H4 (cell line): Measurements from ENCODE around the gene CTXN3. TPM values are rescaled to one million over a fixed set of nuclear protein-coding genes. Genes with fewer than 3 reads are reported as not detected.

Experiments used
- DNase-seq: peaks from one replicate; pipeline ENCODE4 v3.0.0-alpha.2; 2015; ENCODE audit warnings: low spot score
- total RNA-seq: library from RNA; depleted of rRNA; stranded (reverse); fragments of >200 nt; shearing (Covaris generic); gene quantifications from 2 replicates; pipeline ENCODE4 v1.2.3, GENCODE V29; 2014; rRNA removed

CTXN3 gene
- total RNA-seq, 1 experiment from 2014 or later, result not detected

- peak; percentile 93 for DNase-seq
These were observed 49.2 kb downstream of the CTXN3 start for GRCh38 chr5:127697894-127698600.

DNA sequence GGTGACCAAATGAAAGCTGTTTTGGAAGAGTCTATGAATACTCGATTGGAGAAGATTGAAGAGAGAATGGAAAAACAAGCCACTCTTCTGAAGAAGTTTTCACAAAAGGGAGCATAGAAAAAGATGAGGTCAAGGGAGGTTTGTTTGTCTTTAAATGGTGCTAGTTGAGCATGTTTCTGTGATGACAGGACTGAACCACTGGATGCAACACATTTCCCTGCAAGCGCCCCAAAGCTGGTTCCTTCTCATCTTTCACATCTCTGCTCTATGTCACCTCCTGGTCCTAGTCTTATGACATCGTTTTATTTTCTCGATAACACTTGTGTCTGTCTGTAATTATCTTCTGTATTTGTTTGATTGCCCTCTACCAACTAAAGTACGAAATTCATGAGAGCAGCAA, 50.5 kb downstream of the CTXN3 start:
- no peak for DNase-seq

DNA sequence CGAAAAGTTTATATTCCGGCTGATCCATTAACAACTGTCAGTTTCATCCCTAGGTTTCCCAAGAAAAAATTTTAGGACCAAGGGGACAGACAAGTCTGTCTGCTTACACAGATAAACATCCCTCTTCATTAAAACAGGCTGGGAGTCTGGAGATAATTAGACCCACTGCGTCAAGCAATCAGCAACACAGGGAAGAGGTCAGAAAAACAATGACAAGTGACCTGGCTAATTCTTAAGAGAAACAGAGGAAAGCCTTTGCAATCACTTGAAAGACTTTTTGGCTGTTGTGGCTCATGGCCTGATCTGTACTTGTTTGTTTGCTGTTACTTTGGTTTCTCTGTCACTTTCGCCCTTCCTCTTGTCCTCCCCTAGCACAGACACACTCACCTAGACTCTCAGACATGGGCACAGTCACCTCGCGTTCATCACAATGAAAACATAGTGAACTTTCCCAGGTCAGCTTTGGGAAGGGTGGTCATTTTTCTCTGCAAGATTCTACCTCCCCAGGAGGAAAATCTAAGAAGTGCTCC, 51.4 kb downstream of the CTXN3 start:
- DNase-seq, result no peak

DNA sequence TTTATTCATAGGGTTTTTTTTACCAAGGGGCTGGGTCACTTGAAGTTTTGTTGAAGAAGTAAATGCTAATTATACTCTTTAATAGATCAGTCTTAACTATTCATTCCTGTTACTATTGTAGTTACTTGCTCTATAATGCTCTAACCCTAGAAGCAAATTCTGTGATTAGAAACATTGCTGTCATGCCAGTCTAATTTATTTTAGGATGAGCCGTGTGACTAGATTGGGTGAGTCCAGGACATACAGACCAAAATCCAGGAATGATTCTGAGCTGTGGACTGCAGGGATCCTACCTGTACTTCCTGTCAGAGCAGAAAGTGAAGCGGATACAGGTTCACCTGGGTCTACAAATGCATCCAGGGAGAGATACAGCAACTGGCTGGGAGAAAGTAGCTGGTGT, 53.6 kb downstream of the CTXN3 start:
- no peak for DNase-seq

DNA sequence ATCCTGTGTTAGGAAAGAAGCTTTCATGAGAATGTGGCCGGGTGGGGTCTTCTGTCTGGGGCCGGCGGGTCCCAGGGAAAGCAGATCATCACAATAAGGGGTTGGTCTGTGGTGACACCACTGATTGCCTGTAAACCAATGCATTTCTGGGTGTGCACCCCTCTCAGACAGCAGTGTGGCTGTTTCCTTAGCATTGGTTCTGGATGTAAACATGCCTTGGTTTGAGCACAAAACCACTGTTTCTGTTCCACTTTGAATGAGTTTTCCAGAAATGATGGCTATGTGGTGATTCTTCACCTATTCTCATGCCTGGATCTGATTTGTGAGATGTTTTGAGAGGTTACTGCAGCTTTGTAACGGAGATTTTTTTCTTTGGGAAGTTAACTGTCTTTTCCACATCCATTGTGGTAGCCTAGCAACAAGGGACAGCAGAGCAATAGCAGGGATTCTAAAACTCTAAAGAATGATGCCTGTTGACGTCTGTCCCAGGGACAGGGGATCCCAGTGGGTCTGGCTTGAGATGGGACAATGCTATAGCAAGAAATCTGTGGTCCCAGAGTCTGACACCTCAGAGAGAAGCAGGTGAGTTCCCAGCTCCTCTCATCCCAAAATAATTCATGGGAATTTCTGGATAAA, 54.2 kb downstream of the CTXN3 start, which contains the start of gene CCDC192:
Gene CCDC192 (plus strand): TSS at position 466 of the 636 bp plus-strand sequence. CDS start 55 bp downstream, at position 521.
- DNase-seq, result no peak

GRCh38 chr5:127705120-127705892, 56.4 kb downstream of the CTXN3 start:
- DNase-seq, result peak; percentile 82

- DNase-seq, result no peak
These were observed 57.8 kb downstream of the CTXN3 start for GRCh38 chr5:127706691-127707090.

GRCh38 chr5:127707209-127707608, 58.3 kb downstream of the CTXN3 start:
- no peak for DNase-seq

Other genes with a start within 250 kb of the CTXN3 start
- 48.7 and 51.0 TPM in 2 replicates for gene PRRC1, start 131.4 kb upstream of the CTXN3 start, total RNA-seq
- gene CCDC192, start 54.3 kb downstream of the CTXN3 start, total RNA-seq, result not detected in 2 replicates